Epithelial cell of prostate (primary cell): ENCODE results near the gene IQCK.

Experiments used
- DNase-seq: peaks from one replicate; pipeline ENCODE4 v3.0.0-alpha.2; 2011; ENCODE audit warnings: low read depth, low spot score
- H3K27ac ChIP-seq: fragments of 450-650 bp; 2 replicates; pipeline ENCODE4 v1.5.1; 2017; ENCODE audit warnings: mild to moderate bottlenecking

The IQCK gene

GRCh38 chr16:19853132-19853741, 135.2 kb downstream of the IQCK start:
- DNase-seq = no peak
- no peak overlapping the region for H3K27ac ChIP-seq

- H3K27ac ChIP-seq = no peak overlapping the region
- no peak for DNase-seq
Measured at GRCh38 chr16:19853742-19854542, 135.9 kb downstream of the IQCK start.

- no peak for DNase-seq
- H3K27ac ChIP-seq = no peak overlapping the region
Measured at GRCh38 chr16:19854543-19854876, 136.4 kb downstream of the IQCK start.

GRCh38 chr16:19856120-19856519, 138.0 kb downstream of the IQCK start:
- no peak overlapping the region for H3K27ac ChIP-seq
- no peak for DNase-seq

GRCh38 chr16:19857593-19858339, 139.7 kb downstream of the IQCK start:
- DNase-seq = no peak
- no peak overlapping the region for H3K27ac ChIP-seq

- H3K27ac ChIP-seq = no peak overlapping the region
- no peak for DNase-seq
Measured at GRCh38 chr16:19858340-19859018, 140.4 kb downstream of the IQCK start.

GRCh38 chr16:19859166-19859565, 141.1 kb downstream of the IQCK start:
- no peak overlapping the region for H3K27ac ChIP-seq
- no peak for DNase-seq

GRCh38 chr16:19859603-19860002, 141.5 kb downstream of the IQCK start:
- DNase-seq = no peak
- H3K27ac ChIP-seq = no peak overlapping the region

GRCh38 chr16:19860166-19861041, 142.3 kb downstream of the IQCK start:
- H3K27ac ChIP-seq = peak overlapping the region; percentile 29
- DNase-seq = peak; percentile 33

- no peak for DNase-seq
- H3K27ac ChIP-seq = no peak overlapping the region
Measured at GRCh38 chr16:19861133-19861532, 143.1 kb downstream of the IQCK start.

- no peak overlapping the region for H3K27ac ChIP-seq
- DNase-seq = no peak
Measured at GRCh38 chr16:19861811-19862327, 143.8 kb downstream of the IQCK start.

- no peak overlapping the region for H3K27ac ChIP-seq
- no peak for DNase-seq
Measured at GRCh38 chr16:19863990-19864389, 145.9 kb downstream of the IQCK start.

GRCh38 chr16:19864566-19864965, 146.5 kb downstream of the IQCK start:
- H3K27ac ChIP-seq = no peak overlapping the region
- DNase-seq = no peak

- no peak overlapping the region for H3K27ac ChIP-seq
- no peak for DNase-seq
Measured at GRCh38 chr16:19868421-19868820, 150.3 kb downstream of the IQCK start.

- DNase-seq = no peak
- no peak overlapping the region for H3K27ac ChIP-seq
Measured at GRCh38 chr16:19871721-19872120, 153.7 kb downstream of the IQCK start.

- DNase-seq = no peak
Measured at GRCh38 chr16:19872179-19872863, 154.2 kb downstream of the IQCK start.

GRCh38 chr16:19872935-19873334, 154.9 kb downstream of the IQCK start:
- H3K27ac ChIP-seq = no peak overlapping the region
- no peak for DNase-seq

More at GRCh38 chr16:19872179-19872863, 154.2 kb downstream of the IQCK start:
- H3K27ac ChIP-seq = no peak overlapping the region

GRCh38 chr16:19874026-19874425, 156.0 kb downstream of the IQCK start:
- no peak for DNase-seq
- H3K27ac ChIP-seq = no peak overlapping the region
